Esophagus squamous epithelium (tissue), 4 donors: ENCODE results near the gene DIAPH3.

Experiments used
- CTCF ChIP-seq, 6 experiments: fragments of 450-650 bp in 4 of 6; fragments of 200-600 bp in 2 of 6; sonication (generic) in 2 of 6; IDR thresholded peaks; one replicate each; pipeline ENCODE4 v1.5.1; 2016 to 2019; ENCODE audit warnings: antibody characterized with exemption in 6 of 6, mild to moderate bottlenecking in 4 of 6, moderate library complexity in 4 of 6
- POLR2A ChIP-seq, 4 donors: fragments of 450-650 bp; IDR thresholded peaks; one replicate each; pipeline ENCODE4 v1.6.1; 2017; ENCODE audit warnings: antibody characterized with exemption in 4 of 4, mild to moderate bottlenecking in 4 of 4, moderate library complexity in 3 of 4

- TF ChIP-seq CTCF (IDR thresholded peaks at IDR 0.05): no peak
- no peak for TF ChIP-seq POLR2A (IDR thresholded peaks at IDR 0.05)
Observed at GRCh38 chr13:59663707-59664106, 500.0 kb downstream of the DIAPH3 start.
